H1 (cell line): ENCODE results near the gene SLC24A3. TPM values are rescaled to one million over a fixed set of nuclear protein-coding genes. Genes with fewer than 3 reads are reported as not detected.

ENCODE experiments used
- CTCF ChIA-PET: fragments of 300-600 bp; sonication (Branson Sonifier 250); formaldehyde crosslinking; loops from one replicate; lab custom pipeline; 2021; ENCODE audit not compliant: partially characterized antibody; lab: Charles Lee
- POLR2A ChIA-PET: fragments of 300-600 bp; sonication (Branson Sonifier 250); formaldehyde crosslinking; loops from one replicate; lab custom pipeline; 2021; ENCODE audit warnings: inconsistent platforms; ENCODE audit not compliant: partially characterized antibody; lab: Charles Lee
- DNase-seq, 2 experiments: peaks; one replicate each; pipeline versions ENCODE4 v3.0.0 to v3.0.0-alpha.2; 2010 to 2022; ENCODE audit warnings: low spot score in 2 of 2, low read depth in 1 of 2, mixed read lengths in 1 of 2
- FAIRE-seq: peaks from 2 replicates; lab custom pipeline; 2011; peaks lifted over from hg19 to GRCh38; lab: Jason Lieb, UNC
- H2AFZ ChIP-seq: 2 replicates; pipeline ENCODE4 v1.8.1; 2012; ENCODE audit warnings: low read length, inconsistent platforms
- H2AK5ac ChIP-seq: 2 replicates; pipeline ENCODE4 v1.6.1; 2013; ENCODE audit warnings: low read depth, low read length
- H2BK120ac ChIP-seq: replicated peaks from 2 replicates; pipeline ENCODE3; 2013; ENCODE audit warnings: low read depth, low read length, inconsistent platforms
- H2BK12ac ChIP-seq: 2 replicates; pipeline ENCODE4 v1.6.1; 2013; ENCODE audit warnings: low read depth, low read length
- H2BK15ac ChIP-seq: 2 replicates; pipeline ENCODE4 v1.6.1; 2013; ENCODE audit warnings: low read length
- H2BK20ac ChIP-seq: 2 replicates; pipeline ENCODE4 v1.6.1; 2013; ENCODE audit warnings: low read length
- H2BK5ac ChIP-seq: 2 replicates; pipeline ENCODE4 v1.6.1; 2013; ENCODE audit warnings: low read depth, low read length
- H3K14ac ChIP-seq: 2 replicates; pipeline ENCODE4 v1.6.1; 2013; ENCODE audit warnings: inconsistent platforms; ENCODE audit not compliant: insufficient read length
- H3K18ac ChIP-seq: 2 replicates; pipeline ENCODE4 v1.6.1; 2013; ENCODE audit warnings: low read length; ENCODE audit errors: extremely low read depth
- H3K23ac ChIP-seq: 2 replicates; pipeline ENCODE4 v1.6.1; 2013; ENCODE audit warnings: inconsistent platforms; ENCODE audit not compliant: insufficient read length
- H3K23me2 ChIP-seq: 2 replicates; pipeline ENCODE4 v1.6.1; 2013; ENCODE audit warnings: low read depth, low read length
- H3K27ac ChIP-seq: 2 replicates; pipeline ENCODE4 v1.6.1; 2011; ENCODE audit warnings: low read depth, low read length, inconsistent platforms
- H3K27me3 ChIP-seq, 4 experiments: replicated peaks in 1 of 4; 1 replicate in 1 of 4; 2 replicates in 3 of 4; pipeline versions ENCODE4 v1.6.1 to v1.8.1; 2011 to 2013; ENCODE audit warnings: low read length in 3 of 4, mild to moderate bottlenecking in 3 of 4, inconsistent platforms in 2 of 4, mixed read lengths in 2 of 4, moderate library complexity in 1 of 4; ENCODE audit not compliant: control insufficient read depth in 3 of 4, insufficient read depth in 3 of 4; ENCODE audit errors: extremely low read depth in 1 of 4
- H3K36me3 ChIP-seq, 4 experiments: 2 replicates each; pipeline versions ENCODE4 v1.6.1 to v1.8.1; 2011 to 2013; ENCODE audit warnings: mild to moderate bottlenecking in 4 of 4, low read length in 3 of 4, moderate library complexity in 2 of 4, control low read depth in 1 of 4, inconsistent platforms in 1 of 4; ENCODE audit not compliant: insufficient read depth in 4 of 4, control insufficient read depth in 2 of 4
- H3K4ac ChIP-seq: replicated peaks from 2 replicates; pipeline ENCODE3; 2013; ENCODE audit warnings: low read length, low read depth, mixed read lengths, inconsistent platforms; ENCODE audit not compliant: insufficient read length
- H3K4me1 ChIP-seq, 4 experiments: replicated peaks in 1 of 4; 1 replicate in 1 of 4; 2 replicates in 3 of 4; pipeline versions ENCODE4 v1.6.1 to v1.8.1; 2011 to 2013; ENCODE audit warnings: low read length in 3 of 4, inconsistent platforms in 2 of 4, mixed read lengths in 1 of 4; ENCODE audit not compliant: insufficient read depth in 4 of 4, control insufficient read depth in 3 of 4
- H3K4me2 ChIP-seq, 2 experiments: 2 replicates each; pipeline versions ENCODE4 v1.6.1 to v1.8.1; 2011 to 2013; ENCODE audit warnings: low read depth in 2 of 2, low read length in 2 of 2, control low read depth in 1 of 2, inconsistent platforms in 1 of 2, mild to moderate bottlenecking in 1 of 2; ENCODE audit not compliant: insufficient read depth in 1 of 2
- H3K4me3 ChIP-seq, 4 experiments: fragments of 200-600, 300-600 bp in 1 of 4; sonication (generic), shearing (Covaris generic), sonication (Bioruptor Twin) in 1 of 4; 2 replicates each; pipeline versions ENCODE4 v1.5.1 to v1.8.1; 2011 to 2016; ENCODE audit warnings: low read length in 4 of 4, low read depth in 3 of 4, control low read depth in 2 of 4, inconsistent platforms in 2 of 4, mild to moderate bottlenecking in 2 of 4, mixed read lengths in 1 of 4, moderate library complexity in 1 of 4; ENCODE audit not compliant: insufficient read depth in 2 of 4; ENCODE audit errors: extremely low read depth in 1 of 4
- H3K56ac ChIP-seq: replicated peaks from 2 replicates; pipeline ENCODE3; 2013; ENCODE audit warnings: low read depth, mild to moderate bottlenecking, mixed read lengths, low read length, inconsistent platforms; ENCODE audit not compliant: insufficient read length
- H3K79me1 ChIP-seq: 2 replicates; pipeline ENCODE4 v1.6.1; 2013; ENCODE audit warnings: low read depth, low read length, control low read depth
- H3K79me2 ChIP-seq, 2 experiments: 2 replicates each; pipeline versions ENCODE4 v1.6.1 to v1.8.1; 2012 to 2013; ENCODE audit warnings: low read length in 2 of 2, mild to moderate bottlenecking in 2 of 2, inconsistent platforms in 1 of 2; ENCODE audit not compliant: insufficient read depth in 2 of 2, control insufficient read depth in 1 of 2
- H3K9ac ChIP-seq, 4 experiments: replicated peaks in 1 of 4; 1 replicate in 1 of 4; 2 replicates in 3 of 4; pipeline versions ENCODE4 v1.6.1 to v1.8.1; 2011 to 2013; ENCODE audit warnings: low read depth in 3 of 4, low read length in 3 of 4, control low read depth in 2 of 4, mild to moderate bottlenecking in 2 of 4, moderate library complexity in 2 of 4, inconsistent platforms in 1 of 4; ENCODE audit errors: extremely low read depth in 1 of 4
- H3K9me3 ChIP-seq, 2 experiments: 2 replicates each; pipeline versions ENCODE4 v1.6.1 to v1.8.1; 2012 to 2013; ENCODE audit warnings: mild to moderate bottlenecking in 2 of 2, moderate library complexity in 2 of 2, control low read depth in 1 of 2, inconsistent platforms in 1 of 2, low read depth in 1 of 2, low read length in 1 of 2, mixed read lengths in 1 of 2; ENCODE audit not compliant: insufficient read depth in 2 of 2
- H4K20me1 ChIP-seq, 2 experiments: replicated peaks in 1 of 2; 2 replicates each; pipeline versions ENCODE3 to v1.8.1; 2011 to 2013; ENCODE audit warnings: inconsistent platforms in 2 of 2, low read length in 2 of 2, mild to moderate bottlenecking in 1 of 2; ENCODE audit not compliant: insufficient read depth in 2 of 2, control insufficient read depth in 1 of 2
- H4K5ac ChIP-seq: 2 replicates; pipeline ENCODE4 v1.6.1; 2013; ENCODE audit warnings: low read length, low read depth, mixed read lengths, inconsistent platforms; ENCODE audit not compliant: insufficient read length
- H4K8ac ChIP-seq: 2 replicates; pipeline ENCODE4 v1.8.0; 2013; ENCODE audit warnings: mild to moderate bottlenecking, moderate library complexity, low read length, inconsistent platforms; ENCODE audit not compliant: insufficient read depth; ENCODE audit errors: extremely low read depth
- H4K91ac ChIP-seq: replicated peaks from 2 replicates; pipeline ENCODE3; 2013; ENCODE audit warnings: low read length, mixed read lengths, inconsistent platforms; ENCODE audit not compliant: insufficient read length
- ATF2 ChIP-seq: IDR thresholded peaks from 2 replicates; pipeline ENCODE4 v1.6.1; 2012; ENCODE audit warnings: low read length, inconsistent platforms
- CHD1 ChIP-seq: IDR thresholded peaks from 2 replicates; pipeline ENCODE4 v1.6.1; 2012; ENCODE audit warnings: low read depth, low read length, improper control_type of control experiment
- CREB1 ChIP-seq: IDR thresholded peaks from 2 replicates; pipeline ENCODE4 v1.6.1; 2012; ENCODE audit warnings: inconsistent platforms
- E2F6 ChIP-seq: IDR thresholded peaks from 2 replicates; pipeline ENCODE4 v1.6.1; 2012; ENCODE audit warnings: inconsistent platforms
- EGR1 ChIP-seq: IDR thresholded peaks from 2 replicates; pipeline ENCODE4 v1.6.1; 2011; ENCODE audit warnings: low read depth, low read length, borderline replicate concordance
- SIN3A ChIP-seq, 2 experiments: IDR thresholded peaks in 1 of 2; conservative IDR thresholded peaks in 1 of 2; 2 replicates each; pipeline ENCODE4 v1.6.1; 2011 to 2012; ENCODE audit warnings: low read length in 2 of 2, improper control_type of control experiment in 1 of 2, low read depth in 1 of 2, mild to moderate bottlenecking in 1 of 2
- SIRT6 ChIP-seq: IDR thresholded peaks from one replicate; pipeline ENCODE4 v1.7.1; 2012; ENCODE audit warnings: low read length, inconsistent platforms
- TAF1 ChIP-seq: IDR thresholded peaks from 2 replicates; pipeline ENCODE4 v1.6.1; 2011; ENCODE audit warnings: mild to moderate bottlenecking, low read depth, low read length
- TAF7 ChIP-seq: optimal IDR thresholded peaks from 2 replicates; pipeline ENCODE3; 2011; ENCODE audit warnings: low read depth, mild to moderate bottlenecking, inconsistent platforms, low read length, moderate library complexity, borderline replicate concordance
- WGBS, 2 experiments: shearing (Covaris generic) in 1 of 2; methylation state at CpG; one replicate each; pipeline versions ENCODE4 v1.1.6 to v1.1.7; 2013 to 2015; ENCODE audit warnings: low lambda C conversion rate in 2 of 2, mixed read lengths in 2 of 2, inconsistent platforms in 1 of 2, low coverage in 1 of 2, missing lambda C conversion rate in 1 of 2; ENCODE audit not compliant: insufficient replicate concordance in 2 of 2, insufficient coverage in 1 of 2, insufficient read length in 1 of 2; ENCODE audit errors: extremely low coverage in 1 of 2, missing lambda C conversion rate in 1 of 2; 5-methylcytosine and 5-hydroxymethylcytosine counted together
- polyA plus RNA-seq, 7 experiments: library from polyadenylated mRNA; depleted of rRNA in 3 of 7; stranded (reverse) in 5 of 7; unstranded in 2 of 7; fragments of >200 nt in 5 of 7; fragments of 200-250 nt in 2 of 7; gene quantifications; 1 replicate in 5 of 7; 2 replicates in 1 of 7; 4 replicates in 1 of 7; pipeline versions ENCODE4 v1.2.1 to v1.2.3, GENCODE V29; 2011 to 2013; ENCODE audit warnings: missing spikeins in 2 of 7, mixed read lengths in 2 of 7
- total RNA-seq: library from RNA; stranded (reverse); fragmentation: NEBNext Ultra II Directional; extraction: Animal tissue kit (Norgen Biotek cat#: 25700); gene quantifications from 2 replicates; pipeline ENCODE4 v1.2.1, GENCODE V29; 2021

The SLC24A3 gene
- total and polyA plus RNA-seq, 2 of the 8 experiments (the other 6 are each of a cell fraction or from before 2014, with no cell fraction given): 4.5 to 6.3 TPM

GRCh38 chr20:19405958-19406357 lies 193.5 kb downstream of the SLC24A3 start:
- Histone ChIP-seq H3K4me3 (no peak overlapping the region), H2AK5ac (no peak overlapping the region), H2BK20ac (no peak overlapping the region), H4K8ac (no peak overlapping the region), H3K56ac (no peak overlapping the region), H2BK15ac (no peak overlapping the region), H3K27ac (no peak overlapping the region), H3K4me2 (no peak overlapping the region), H3K23me2 (no peaks in the 10 kb centered on the region), H3K36me3 (no peaks in the 10 kb centered on the region), H3K9me3 (no peaks in the 10 kb centered on the region), H4K20me1 (no peaks in the 10 kb centered on the region), H3K79me2 (no peaks in the 10 kb centered on the region), H3K27me3 (no peaks in the 10 kb centered on the region), H2BK5ac (no peak overlapping the region), H3K9ac (no peak overlapping the region), H4K91ac (no peak overlapping the region), H3K79me1 (no peaks in the 10 kb centered on the region), H4K5ac (no peak overlapping the region), H3K18ac (no peak overlapping the region), H2BK12ac (no peak overlapping the region), H3K14ac (no peak overlapping the region), H3K23ac (no peak overlapping the region), H2AFZ (no peak overlapping the region), H3K4ac (no peak overlapping the region), H2BK120ac (no peak overlapping the region), H3K4me1 (no peaks in the 10 kb centered on the region)
- WGBS, 2 experiments: 76% methylated on average over 3 of the region's 3 CpGs; no CpG with 5 or more reads in 1 of the 2 experiments
- no peak for DNase-seq
- FAIRE-seq: no peak
- CTCF ChIA-PET: no interaction called here
- POLR2A ChIA-PET: no interaction called here
- TF ChIP-seq SIRT6 (no peak), EGR1 (no peak), TAF1 (no peak), CHD1 (no peak), TAF7 (no peak), CREB1 (no peak), SIN3A (conservative IDR thresholded peaks at IDR 0.05 in 1 of 2, IDR thresholded peaks at IDR 0.05 in 1 of 2; ENCODE audit: low read depth in 1 of 2, low read length in 2 of 2) (no peak), E2F6 (no peak), ATF2 (no peak)
